Neutrophil (primary cell): ENCODE results near the gene NAAA.
A peak's percentile ranks its signal among the peaks of the same experiment; 100 is the strongest.
"Not testable (repeated sequence)": the region's sequence is repeated elsewhere in the genome, so short reads cannot be mapped to it uniquely, and the experiment has no call there.

ENCODE experiments used
- H3K27ac ChIP-seq: fragments of 200-600 bp; sonication (generic); 2 replicates; pipeline ENCODE4 v1.5.1; 2016; ENCODE audit warnings: mild to moderate bottlenecking, moderate library complexity
- H3K27me3 ChIP-seq: fragments of 200-600 bp; sonication (generic); 2 replicates; pipeline ENCODE4 v1.6.0; 2016; ENCODE audit warnings: mild to moderate bottlenecking
- H3K36me3 ChIP-seq: fragments of 200-600 bp; sonication (generic); 2 replicates; pipeline ENCODE4 v1.5.1; 2017
- H3K4me1 ChIP-seq, 2 experiments: fragments of 200-600 bp in 1 of 2; sonication (generic) in 1 of 2; 1 replicate in 1 of 2; 2 replicates in 1 of 2; pipeline versions ENCODE4 v1.5.1 to v1.6.1; 2013 to 2016; ENCODE audit warnings: low read depth in 1 of 2, low read length in 1 of 2, mild to moderate bottlenecking in 1 of 2, moderate library complexity in 1 of 2; ENCODE audit not compliant: control insufficient read depth in 1 of 2, insufficient read depth in 1 of 2
- H3K4me3 ChIP-seq, 2 experiments: fragments of 200-600 bp in 1 of 2; sonication (generic) in 1 of 2; 1 replicate in 1 of 2; 2 replicates in 1 of 2; pipeline ENCODE4 v1.5.1; 2013 to 2016; ENCODE audit warnings: low read depth in 1 of 2, low read length in 1 of 2, mild to moderate bottlenecking in 1 of 2, moderate library complexity in 1 of 2
- H3K9me3 ChIP-seq: fragments of 200-600 bp; sonication (generic); 2 replicates; pipeline ENCODE4 v1.5.1; 2016
- TF ChIP-seq, protein P1 (sequence below): fragments of 200-600 bp; sonication (generic); IDR thresholded peaks from 2 replicates; pipeline ENCODE4 v1.5.1; 2016; ENCODE audit warnings: antibody characterized with exemption

The NAAA gene

DNA sequence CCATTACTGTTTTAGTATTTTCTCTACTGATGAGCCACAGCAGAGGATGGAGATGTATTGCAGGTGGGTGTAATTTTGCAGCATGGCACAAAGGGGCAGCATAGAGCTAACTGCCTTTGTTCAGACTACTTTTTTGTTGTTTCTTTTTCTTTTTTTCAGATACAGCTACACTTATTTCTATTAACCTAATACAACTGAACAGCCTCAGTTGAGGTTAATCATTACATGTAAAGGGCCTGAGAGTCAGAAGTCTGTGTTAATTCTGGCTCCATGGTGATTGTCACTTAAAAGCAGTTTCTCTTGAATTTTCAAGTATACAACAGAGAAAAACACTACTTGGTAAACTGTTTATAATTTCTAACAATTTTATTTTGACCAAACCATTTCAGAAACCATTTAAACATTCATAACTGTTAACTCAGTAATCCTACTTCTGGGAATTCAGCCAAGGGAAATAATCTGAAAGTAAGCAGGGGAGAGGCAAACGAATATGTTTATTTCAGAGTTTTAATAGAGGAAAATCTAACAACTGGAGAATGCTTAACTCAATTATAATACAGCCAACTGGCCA lies 24.6 kb downstream of the NAAA start:
- Histone ChIP-seq H3K36me3 (no peaks in the 10 kb centered on the region), H3K9me3 (no peaks in the 10 kb centered on the region), H3K27ac (no peak overlapping the region), H3K27me3 (no peaks in the 10 kb centered on the region), H3K4me3 (no peak overlapping the region), H3K4me1 (no peaks in the 10 kb centered on the region)
- TF ChIP-seq, protein P1, sequence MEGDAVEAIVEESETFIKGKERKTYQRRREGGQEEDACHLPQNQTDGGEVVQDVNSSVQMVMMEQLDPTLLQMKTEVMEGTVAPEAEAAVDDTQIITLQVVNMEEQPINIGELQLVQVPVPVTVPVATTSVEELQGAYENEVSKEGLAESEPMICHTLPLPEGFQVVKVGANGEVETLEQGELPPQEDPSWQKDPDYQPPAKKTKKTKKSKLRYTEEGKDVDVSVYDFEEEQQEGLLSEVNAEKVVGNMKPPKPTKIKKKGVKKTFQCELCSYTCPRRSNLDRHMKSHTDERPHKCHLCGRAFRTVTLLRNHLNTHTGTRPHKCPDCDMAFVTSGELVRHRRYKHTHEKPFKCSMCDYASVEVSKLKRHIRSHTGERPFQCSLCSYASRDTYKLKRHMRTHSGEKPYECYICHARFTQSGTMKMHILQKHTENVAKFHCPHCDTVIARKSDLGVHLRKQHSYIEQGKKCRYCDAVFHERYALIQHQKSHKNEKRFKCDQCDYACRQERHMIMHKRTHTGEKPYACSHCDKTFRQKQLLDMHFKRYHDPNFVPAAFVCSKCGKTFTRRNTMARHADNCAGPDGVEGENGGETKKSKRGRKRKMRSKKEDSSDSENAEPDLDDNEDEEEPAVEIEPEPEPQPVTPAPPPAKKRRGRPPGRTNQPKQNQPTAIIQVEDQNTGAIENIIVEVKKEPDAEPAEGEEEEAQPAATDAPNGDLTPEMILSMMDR = peak; percentile 34

DNA sequence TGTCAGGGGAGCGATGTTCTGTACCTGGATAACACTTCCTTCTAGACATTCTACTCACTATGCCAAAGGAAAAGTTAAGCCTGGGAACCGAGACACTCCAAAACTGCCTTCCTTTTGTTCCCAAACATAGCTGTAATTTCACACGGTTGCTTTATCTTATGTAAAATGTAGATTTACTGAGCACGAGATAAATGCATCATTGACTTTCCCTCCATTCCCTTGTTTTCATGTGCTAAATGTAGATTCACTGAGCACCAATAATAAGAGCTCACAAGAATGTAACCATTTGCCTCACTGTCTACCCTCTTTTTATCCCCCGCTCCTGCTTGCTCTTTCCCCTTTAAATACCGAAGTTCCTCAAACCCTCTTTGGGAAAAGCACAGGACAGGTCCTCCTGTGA lies 27.8 kb downstream of the NAAA start:
- no peaks in the 10 kb centered on the region for H3K4me1 ChIP-seq
- TF ChIP-seq, protein P1 = no peak
- H3K9me3 ChIP-seq = no peaks in the 10 kb centered on the region
- H3K27me3 ChIP-seq = no peaks in the 10 kb centered on the region
- H3K36me3 ChIP-seq = no peaks in the 10 kb centered on the region
- H3K27ac ChIP-seq = no peak overlapping the region
- H3K4me3 ChIP-seq = no peak overlapping the region

DNA sequence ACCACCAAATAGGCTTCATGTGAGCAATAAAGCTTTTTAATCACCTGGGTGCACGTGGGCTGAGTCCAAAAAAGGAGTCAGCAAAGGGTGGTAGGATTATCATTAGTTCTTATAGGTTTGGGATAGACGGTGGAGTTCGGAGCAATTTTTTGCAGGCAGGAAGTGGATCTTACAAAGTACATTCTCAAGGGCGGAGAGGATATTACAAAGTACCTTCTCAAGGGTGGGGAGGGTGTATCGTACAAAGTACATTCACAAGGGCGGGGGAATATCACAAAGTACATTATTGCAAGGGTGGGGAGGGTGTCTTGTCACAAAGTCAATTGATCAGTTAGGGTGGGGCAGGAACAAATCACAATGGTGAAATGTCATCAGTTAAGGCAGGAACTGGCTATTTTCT lies 30.0 kb downstream of the NAAA start:
- H3K36me3 ChIP-seq, H3K4me1 ChIP-seq, H3K9me3 ChIP-seq, H3K4me3 ChIP-seq, H3K27ac ChIP-seq, H3K27me3 ChIP-seq: not testable (repeated sequence)

DNA sequence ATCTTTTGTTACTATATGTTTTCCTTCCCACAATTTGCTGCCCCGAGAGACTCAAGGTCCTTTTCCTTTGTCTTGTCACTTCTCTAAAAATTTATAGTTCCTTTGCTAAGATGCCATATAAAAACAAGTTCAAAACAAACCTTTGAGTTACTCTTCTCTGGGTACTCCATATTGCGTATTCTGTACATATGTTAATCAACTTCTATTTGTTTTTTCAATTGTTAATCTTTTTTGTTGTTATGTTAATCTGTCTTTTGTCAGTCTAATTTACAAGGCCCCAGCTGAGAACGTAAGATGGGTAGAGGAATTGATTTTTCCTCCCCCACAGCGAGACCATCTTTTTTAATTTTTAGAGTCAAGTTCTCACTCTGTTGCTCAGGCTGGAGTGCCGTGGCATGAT lies 31.4 kb downstream of the NAAA start:
- Histone ChIP-seq H3K4me1 (no peaks in the 10 kb centered on the region), H3K27ac (no peak overlapping the region), H3K9me3 (no peaks in the 10 kb centered on the region), H3K36me3 (no peaks in the 10 kb centered on the region), H3K27me3 (no peaks in the 10 kb centered on the region), H3K4me3 (no peak overlapping the region)
- TF ChIP-seq, protein P1 = no peak

DNA sequence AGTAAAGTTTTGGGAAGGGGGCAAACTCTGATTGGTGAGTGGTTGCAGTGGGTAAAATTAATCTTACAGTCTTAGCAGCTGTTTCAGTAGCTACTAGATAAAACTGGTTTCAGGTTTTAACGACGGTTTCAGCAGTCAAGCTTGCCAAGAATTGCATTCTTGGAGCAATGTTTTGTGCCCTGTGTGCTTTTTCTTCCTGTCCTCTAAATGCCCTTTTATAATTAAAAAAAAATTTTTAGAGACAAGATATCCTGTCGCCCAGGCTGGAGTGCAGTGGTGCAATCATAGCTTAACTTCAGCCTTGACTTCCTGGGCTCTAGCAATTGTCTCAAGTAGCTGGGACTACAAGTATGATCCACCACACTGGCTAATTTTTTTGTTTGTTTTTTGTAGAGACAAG lies 32.3 kb downstream of the NAAA start:
- no peaks in the 10 kb centered on the region for H3K36me3 ChIP-seq
- H3K9me3 ChIP-seq = no peaks in the 10 kb centered on the region
- no peaks in the 10 kb centered on the region for H3K4me1 ChIP-seq
- TF ChIP-seq, protein P1 = no peak
- H3K27me3 ChIP-seq = no peaks in the 10 kb centered on the region
- H3K4me3 ChIP-seq = no peak overlapping the region
- no peak overlapping the region for H3K27ac ChIP-seq

DNA sequence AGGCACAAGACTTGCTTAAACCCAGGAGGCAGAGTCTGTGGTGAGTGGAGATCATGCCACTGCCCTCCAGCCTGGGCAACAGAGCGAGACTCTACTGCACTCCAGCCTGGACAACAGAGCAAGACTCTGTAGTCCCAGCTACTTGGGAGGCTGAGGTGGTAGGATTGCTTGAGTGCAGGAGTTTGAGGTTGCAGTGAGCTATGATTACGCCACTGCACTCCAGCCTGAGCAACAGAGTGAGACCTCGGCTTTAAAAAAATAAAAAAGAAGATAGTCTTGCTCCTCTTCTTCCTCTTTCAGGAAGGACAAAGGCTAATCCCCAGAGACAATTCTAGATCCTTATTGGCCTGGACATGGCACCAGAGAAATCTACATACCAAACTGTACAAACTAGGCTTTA lies 32.8 kb downstream of the NAAA start:
- no peaks in the 10 kb centered on the region for H3K4me1 ChIP-seq

More for the DNA sequence above, 32.8 kb downstream of the NAAA start:
- TF ChIP-seq, protein P1 = no peak
- Histone ChIP-seq H3K4me3 (no peak overlapping the region), H3K27me3 (no peaks in the 10 kb centered on the region), H3K27ac (no peak overlapping the region), H3K9me3 (no peaks in the 10 kb centered on the region), H3K36me3 (no peaks in the 10 kb centered on the region)
